Measurements from ENCODE around the gene NFILZ.
"Not testable (repeated sequence)": the region's sequence is repeated elsewhere in the genome, so short reads cannot be mapped to it uniquely, and the experiment has no call there.

The NFILZ gene

DNA sequence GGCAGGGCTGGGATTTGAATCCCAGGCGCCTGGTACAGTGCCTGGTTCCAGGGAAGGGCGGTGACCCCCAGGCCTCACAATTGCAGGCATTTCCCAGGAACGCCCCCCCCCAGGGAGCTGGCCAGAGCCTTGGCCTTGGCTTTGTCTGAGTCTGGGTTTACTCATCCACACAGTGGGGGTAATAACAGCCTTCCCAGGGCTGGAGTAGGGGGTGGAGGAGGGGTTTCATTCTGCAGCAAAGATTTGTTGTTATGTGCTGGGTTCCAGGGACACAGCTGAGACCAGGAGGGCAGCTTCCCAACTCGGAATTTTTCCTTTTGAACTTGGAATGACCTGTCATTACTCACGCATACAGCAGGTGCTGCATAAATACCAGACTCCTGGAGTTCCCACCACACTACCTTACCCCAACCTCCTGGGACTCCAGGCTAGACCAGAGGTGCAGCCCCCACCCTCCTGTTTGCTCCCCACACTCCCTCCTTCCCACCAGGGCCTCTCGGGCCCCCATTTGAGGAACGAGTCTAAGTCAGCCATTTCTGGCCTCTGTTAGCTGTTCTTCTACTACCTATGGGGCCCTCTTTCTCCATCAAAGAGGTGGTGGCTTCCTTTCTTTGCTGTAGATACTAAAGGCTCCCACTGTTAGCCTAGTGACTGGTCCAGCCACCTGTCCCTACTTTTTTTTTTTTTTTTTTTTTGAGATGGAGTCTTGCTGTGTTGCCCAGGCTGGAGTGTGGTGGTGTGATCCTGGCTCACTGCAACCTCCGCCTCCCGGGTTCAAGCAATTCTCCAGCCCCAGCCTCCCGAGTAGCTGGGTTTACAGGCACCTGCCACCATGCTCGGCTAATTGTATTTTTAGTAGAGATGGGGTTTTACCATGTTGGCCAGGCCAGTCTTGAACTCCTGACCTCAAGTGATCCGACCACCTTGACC lies 18.3 kb upstream of the NFILZ start:
- no peak for DNase-seq

- no peak for DNase-seq
Observed at GRCh38 chr19:8612807-8613171, 17.6 kb upstream of the NFILZ start.

DNA sequence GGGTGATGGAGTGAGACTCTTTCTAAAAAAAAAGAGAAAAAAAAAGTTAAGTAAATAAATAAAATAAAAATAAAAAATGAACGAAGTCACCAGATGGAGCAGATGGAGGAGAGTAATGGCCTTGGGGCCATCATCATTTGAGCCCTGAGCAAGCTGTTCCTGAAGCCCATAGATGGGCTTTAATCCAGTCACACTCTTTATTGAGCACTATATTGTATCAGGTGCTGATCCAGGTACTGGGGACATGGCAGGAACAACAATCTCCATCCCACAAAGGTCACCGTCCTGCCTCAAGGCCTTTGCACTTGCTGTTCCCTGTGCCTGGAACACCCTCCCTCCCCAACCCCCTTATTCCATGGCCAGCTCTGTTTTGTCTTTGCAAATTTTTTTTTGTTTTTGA lies 16.0 kb upstream of the NFILZ start:
- no peak for DNase-seq

GRCh38 chr19:8615024-8615423 lies 15.4 kb upstream of the NFILZ start:
- DNase-seq, result no peak

DNA sequence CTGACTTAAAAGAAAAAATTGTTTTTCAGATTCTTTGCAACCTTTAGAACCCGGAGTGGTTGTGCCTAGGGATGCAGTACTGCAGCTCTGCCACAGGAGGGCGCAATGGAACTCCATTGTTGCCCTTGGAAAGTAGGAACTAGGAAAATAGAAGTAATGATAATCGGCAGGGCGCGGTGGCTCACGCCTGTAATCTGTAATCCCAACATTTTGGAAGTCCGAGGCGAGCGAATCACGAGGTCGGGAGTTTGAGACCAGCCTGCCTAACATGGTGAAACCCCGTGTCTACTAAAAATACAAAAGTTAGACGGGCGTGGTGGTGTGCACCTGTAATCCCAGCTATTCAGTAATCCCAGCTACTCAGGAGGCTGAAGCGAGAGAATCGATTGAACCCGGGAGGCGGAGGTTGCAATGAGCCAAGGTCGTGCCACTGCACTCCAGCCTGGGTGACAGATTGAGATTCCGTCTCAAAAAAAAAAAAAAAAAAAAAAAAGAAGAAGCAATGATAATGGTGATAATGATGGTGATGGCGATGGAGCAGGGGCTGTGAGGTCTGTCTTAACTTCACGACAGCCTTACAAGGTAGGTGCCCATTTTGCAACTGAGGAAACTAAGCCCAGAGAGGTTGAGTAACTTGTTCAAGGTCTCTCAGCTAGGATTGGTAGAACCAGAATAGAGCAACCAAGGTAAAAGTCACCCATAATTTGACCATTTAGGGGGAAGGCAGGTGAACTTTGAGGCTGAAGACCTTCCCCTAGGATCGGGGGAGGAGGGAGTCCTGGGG lies 14.4 kb upstream of the NFILZ start:
- DNase-seq, result no peak

- no peak for DNase-seq
Observed at GRCh38 chr19:8616861-8617260, 13.6 kb upstream of the NFILZ start.

DNA sequence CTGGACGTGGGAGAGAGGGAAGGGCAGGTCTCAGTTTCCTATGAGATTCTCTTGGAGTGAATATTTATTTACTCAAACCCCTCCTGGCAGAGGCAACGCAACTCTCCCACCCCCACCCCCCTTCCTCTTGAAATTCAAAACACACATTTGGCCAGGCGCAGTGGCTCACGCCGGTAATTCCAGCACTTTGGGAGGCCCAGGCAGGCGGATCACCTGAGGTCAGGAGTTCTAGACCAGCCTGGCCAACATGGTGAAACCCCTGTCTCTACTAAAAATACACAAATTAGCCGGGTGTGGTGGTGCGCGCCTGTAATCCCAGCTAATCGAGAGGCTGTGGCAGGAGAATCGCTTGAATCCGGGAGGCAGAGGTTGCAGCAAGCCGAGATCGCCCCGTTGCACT lies 13.1 kb upstream of the NFILZ start:
- not testable (repeated sequence) for DNase-seq

DNA sequence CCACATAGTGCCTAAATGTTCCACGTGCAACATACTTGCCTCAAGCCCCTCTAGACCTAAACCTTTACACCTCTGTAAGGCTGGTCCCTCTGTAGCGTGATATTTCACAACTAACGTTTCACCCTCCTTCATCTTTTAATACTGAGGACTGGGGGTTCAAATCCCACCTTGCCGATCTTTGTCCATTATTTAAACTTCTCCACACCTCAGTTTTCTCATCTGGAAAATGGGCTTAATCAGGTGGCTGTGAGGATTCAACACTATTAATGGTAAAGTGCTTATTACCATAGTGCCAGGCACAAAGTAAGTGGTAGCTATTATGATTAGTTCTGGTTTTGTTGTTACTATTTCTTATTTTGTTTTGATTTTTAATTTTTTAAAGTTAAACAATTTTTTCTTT lies 12.4 kb upstream of the NFILZ start:
- DNase-seq, result no peak

DNA sequence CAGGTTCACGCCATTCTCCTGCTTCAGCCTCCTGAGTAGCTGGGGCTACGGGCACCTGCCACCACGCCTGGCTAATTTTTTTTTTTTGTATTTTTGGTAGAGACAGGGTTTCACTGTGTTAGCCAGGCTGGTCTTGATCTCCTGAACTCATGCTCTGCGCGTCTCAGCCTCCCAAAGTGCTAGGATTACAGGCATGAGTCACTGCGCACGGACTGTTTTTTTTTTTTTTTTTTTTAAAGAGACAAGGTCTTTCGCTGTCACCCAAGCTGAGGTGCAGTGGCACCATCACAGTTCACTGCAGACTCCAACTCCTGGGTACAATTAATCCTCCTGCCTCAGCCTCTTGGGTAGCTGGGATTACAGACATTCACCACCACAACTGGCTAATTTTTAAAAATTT lies 11.7 kb upstream of the NFILZ start:
- no peak for DNase-seq

DNA sequence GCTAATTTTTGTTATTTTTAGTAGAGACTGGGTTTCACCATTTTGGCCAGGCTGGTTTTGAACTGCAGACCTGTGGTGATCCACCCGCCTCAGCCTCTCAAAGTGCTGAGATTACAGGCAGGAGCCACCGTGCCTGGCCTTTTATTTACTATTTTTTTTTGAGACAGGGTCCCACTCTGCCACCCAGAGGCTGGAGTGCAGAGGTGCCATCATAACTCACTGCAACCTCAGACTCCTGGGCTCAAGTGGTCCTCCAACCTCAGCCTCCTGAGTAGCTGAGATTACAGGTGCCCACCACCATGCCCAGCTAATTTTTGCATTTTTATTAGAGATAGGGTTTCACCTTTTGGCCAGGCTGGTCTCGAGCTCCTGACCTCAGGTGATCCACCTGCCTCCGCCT lies 7.5 kb upstream of the NFILZ start:
- not testable (repeated sequence) for DNase-seq

DNA sequence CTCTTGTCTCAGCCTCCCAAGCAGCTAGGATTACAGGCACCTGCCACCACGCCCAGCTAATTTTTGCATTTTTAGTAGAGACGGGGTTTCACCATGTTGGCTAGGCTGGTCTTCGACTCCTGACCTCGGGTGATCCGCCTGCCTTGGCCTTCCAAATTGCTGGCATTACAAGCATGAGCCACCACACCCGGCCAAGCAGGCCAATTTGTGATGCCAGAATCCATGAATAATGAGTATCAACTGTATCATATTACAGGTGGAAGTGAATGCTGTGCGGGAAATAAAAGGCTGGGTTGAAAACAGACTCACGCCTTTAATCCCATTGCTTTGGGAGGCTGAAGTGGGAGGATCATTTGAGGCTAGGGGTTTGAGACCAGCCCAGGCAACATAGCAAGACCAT lies 3.6 kb upstream of the NFILZ start:
- DNase-seq, result no peak

DNA sequence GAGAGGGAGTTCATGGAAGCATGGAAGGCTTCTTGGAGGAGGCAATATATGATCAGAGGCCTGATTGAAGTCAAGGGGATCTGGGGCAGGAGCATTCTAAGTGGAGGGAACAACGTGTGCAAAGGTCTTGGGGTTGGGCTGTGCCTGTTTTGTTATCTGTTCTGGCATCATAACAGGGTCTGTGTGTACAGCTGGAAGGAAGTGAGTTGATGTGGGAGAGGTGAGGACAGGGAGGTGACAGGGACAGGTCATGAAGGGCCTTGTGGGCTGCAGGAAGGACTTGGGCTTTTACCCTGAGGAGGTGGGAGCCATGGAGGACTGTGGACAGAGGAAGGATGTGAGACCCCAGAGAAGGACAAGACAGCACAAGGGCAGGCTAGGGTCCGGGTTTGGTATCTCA lies 1.2 kb upstream of the NFILZ start:
- DNase-seq, result no peak

DNA sequence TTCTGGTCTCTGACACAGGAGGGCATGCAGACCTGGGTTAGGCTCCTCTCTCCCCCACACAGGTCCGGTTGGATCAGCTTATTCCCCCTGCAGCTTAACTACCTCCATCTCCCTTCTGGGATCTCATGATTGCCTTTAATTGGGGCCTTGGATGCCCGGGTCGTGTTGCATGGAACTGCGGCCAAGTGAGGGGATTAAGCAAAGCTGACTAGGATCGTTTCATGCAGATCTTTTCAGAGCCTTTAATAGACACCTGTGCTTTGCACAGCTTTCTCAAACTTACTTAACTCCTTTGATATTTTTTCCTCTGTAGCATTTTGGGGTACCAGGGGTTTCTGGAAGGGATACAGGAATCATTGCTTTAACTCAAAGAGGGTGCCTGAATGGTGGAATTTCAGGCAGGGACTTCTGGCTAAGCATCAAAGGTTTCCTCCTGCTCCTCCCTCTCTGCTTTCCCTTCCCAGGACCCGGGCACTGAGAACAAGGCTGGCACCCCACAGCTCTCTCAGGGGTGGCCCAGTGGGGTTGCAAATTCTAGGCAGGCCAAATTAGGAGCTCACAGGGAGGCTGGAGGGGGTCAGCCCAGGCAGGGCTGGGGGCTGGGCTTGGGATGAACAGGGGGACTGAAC lies 477 bp downstream of the NFILZ start:
- DNase-seq, result no peak

GRCh38 chr19:8631425-8631819 lies 989 bp downstream of the NFILZ start:
- DNase-seq, result no peak

DNA sequence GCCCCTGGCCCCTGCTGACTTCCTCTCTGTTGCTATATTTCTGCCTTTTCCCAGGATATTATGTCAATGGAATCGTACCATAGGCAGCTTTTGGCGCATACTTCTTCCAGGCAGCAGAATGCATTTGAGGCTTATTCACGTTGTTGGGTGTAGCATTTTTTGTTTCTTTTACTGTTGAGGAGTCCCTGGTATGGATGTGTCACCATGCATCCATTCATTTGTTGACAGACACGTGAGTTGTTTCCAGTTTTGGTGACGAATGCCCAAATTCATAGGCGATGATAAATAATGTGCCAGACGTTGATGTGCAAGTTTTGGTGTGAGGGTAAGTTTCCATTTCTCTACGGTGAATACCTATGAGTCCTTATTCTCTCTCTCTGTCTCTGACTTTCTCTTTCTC lies 5.0 kb downstream of the NFILZ start:
- no peak for DNase-seq

DNA sequence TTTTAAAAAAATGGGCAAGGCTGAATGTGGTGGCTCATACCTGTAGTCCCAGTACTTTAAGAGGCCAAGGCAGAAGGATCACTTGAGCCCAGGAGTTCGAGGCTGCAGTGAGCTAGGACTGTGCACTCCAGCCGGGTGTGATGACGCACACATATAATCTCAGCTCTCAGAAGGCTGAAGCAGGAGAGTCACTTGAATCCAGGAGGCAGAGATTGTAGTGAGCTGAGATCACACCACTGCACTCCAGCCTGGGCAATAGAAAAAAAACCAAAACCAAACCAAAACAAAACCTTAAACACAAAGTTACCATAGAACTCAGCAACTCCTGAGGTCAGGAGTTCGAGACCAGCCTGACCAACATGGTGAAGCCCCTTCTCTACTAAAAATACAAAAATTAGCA lies 6.6 kb downstream of the NFILZ start:
- DNase-seq, result not testable (repeated sequence)

GRCh38 chr19:8638078-8638619 lies 7.7 kb downstream of the NFILZ start:
- DNase-seq, result no peak

- DNase-seq, result no peak
Observed at GRCh38 chr19:8639821-8640401, 9.5 kb downstream of the NFILZ start.

GRCh38 chr19:8640402-8641004 lies 10.1 kb downstream of the NFILZ start:
- DNase-seq, result no peak

DNA sequence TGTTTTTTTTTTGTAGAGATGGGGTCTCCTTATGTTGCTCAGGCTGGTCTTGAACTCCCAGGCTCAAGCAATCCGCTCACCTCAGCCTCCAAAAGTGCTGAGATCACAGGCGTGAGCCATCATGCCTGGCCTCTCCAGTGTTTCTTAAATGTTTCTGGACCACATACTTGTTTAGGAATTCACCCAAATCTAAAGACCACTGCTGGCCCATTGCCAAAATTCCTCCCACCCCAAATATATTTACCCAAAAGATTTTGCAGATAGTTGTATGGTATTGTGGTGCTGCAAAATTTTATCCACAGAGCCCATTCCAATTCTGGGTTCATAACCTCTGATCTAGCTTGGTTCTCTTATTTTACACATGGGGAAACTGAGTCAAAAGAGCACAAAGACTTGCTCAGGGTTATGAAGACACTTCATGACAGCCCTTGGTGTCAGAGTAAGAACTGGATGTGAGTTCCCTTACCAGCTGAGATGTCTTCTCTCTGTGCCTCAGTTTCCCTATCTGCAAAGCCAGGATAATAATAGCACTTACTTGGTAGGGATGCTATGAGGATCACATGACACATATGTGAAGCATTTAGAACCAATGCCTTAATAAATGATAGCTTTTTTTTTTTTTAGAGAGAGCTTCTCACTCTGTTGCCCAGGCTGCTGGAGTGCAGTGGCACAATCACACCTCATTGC lies 10.9 kb downstream of the NFILZ start:
- no peak for DNase-seq

DNA sequence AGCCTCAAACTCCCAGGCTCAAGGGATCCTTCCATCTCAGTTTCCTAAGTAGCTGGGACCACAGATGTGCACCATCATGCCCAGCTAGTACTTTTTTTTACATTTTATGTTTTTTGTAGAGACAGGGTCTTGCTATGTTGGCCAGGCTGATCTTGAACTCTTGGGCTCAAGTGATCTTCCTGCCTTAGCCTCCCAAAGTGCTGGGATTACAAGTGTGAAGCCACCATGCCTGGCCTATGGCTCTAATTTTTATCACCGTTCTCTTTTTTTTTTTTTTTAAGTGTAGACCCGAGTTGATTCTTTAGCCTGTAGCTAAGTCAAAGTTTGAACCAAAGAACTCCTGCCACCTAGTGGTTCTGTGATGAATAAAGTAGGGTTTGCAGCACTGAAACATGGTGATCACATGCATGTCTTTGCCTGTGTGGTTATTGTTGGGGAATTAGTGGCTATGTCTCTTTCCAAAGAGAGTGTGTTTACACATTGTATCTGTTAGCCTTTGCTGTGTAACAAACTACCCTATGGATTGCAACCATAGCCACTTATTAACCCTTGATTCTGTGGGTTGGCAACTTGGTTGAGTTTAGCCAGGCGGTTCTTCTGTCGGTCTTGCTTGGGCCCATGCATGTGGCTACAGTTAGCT lies 11.6 kb downstream of the NFILZ start:
- DNase-seq, result no peak

GRCh38 chr19:8642561-8642960 lies 12.1 kb downstream of the NFILZ start:
- DNase-seq, result no peak

Measured in NCI-H526 treated with DMSO at 0.1 percent for 48 hours (cell line).